Fibroblast of peridontal ligament (primary cell): Measurements from ENCODE around the gene VPS25.
"Not testable (repeated sequence)": the region's sequence is repeated elsewhere in the genome, so short reads cannot be mapped to it uniquely, and the experiment has no call there.

Experiments
- DNase-seq: peaks from one replicate; pipeline ENCODE4 v3.0.0-alpha.2; 2010; ENCODE audit errors: extremely low read depth

The VPS25 gene

DNA sequence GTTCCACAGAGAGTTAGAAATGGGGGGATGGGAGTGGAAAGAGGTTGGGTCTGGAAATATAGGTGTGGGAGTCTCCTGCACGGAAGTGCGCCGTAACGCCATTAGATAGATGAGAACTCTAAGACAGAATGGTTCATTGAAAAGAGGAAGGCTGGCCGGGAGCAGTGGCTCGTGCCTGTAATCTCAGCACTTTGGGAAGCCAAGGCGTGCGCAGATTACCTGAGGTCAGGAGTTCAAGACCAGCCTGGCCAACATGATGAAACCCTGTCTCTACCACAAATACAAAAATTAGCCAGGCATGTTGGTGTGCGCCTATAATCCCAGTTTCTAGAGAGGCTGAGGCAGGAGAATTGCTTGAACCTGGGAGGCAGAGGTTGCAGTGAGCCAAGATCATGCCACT is 5.2 kb upstream of the VPS25 start:
- DNase-seq, result not testable (repeated sequence)

DNA sequence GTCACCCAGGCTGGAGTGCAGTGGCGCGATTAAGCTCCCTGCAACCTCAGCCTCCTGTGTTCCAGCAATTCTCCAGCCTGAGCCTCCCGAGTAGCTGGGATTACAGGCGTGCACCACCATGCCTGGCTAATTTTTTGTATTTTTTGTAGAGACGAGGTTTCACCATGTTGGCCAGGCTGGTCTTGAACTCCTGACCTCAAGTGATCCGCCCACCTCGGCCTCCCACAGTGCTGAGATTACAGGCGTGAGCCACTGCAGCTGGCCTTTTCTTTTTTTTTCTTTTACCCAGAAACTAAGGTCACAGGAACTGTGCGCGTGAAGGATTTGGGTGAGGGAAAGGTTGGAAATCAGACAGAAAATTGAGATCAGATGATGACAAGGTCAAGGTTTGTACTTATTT is 3.3 kb upstream of the VPS25 start:
- not testable (repeated sequence) for DNase-seq

DNA sequence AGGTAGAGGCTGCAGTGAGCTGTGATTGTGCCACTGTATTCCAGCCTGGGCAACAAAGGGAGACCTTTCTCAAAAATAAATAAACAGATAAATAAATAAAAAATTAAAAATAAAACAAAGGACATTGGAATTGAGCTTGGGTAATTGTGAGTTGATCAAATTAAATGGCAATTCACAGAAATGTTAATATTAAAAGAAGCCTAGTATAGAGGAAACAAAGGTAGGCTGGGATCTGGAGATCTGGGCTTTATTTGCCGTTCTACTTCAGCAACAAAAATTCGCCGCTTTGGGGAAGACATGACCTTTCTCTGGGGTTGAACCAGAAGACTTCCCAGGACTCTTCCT is 332 bp upstream of the VPS25 start:
- DNase-seq, result no peak

DNA sequence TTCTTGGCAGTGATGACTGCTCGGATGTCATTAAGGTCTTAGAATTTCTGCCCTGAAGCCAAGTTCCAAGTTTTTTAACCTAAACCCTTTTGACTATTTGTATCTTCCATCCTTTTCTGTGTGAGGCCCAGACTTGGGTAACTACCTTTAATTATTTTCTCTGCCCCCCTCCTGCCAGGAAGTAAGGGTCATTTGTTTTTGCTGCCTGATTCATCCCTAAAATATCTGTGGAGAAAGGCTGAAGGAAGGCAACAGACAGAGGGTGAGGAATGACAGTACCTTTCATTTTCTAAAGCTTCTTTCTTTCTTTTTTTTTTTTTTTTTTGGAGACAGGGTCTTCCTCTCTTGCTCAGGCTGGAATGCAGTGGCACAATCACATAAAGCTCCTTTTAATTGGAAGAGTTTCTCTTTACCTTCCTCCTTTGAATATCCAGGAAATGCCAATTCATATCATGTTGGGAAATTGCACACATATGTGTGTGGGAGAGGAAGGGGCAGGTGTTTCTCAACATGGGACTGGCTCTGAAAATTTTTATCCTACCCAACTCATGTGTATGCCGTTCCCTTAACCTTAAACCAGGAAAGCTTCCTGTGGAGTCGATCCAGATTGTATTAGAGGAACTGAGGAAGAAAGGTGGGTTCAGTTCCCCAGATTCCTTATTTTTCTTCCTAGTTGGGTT is 957 bp downstream of the VPS25 start:
- DNase-seq, result no peak

DNA sequence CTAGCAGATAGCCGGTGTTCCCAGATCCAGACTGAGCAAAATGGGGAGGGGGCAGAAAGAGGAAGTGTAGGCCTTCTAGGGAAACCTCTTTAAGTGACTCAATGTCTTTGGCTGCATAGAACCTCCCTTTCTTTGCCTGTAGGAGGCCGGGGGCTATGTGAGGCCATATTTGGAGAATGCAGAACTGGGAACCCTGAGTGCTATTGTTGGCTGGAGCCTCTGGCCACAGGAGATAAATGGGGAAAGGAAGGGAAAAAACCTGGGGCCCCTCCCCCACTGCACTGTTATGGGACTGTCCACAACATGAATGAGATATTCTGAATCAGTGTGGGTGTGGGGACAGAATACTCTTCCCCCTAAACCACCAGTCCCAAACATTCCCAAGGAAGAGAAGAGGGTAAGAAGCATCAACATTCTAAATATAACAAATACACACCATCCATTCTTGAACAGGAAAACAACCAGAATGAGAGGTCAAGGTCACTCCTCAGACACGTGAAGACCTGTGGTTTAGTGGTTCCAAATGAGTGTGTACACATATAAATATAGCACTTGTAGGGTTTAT is 2.4 kb downstream of the VPS25 start:
- no peak for DNase-seq

DNA sequence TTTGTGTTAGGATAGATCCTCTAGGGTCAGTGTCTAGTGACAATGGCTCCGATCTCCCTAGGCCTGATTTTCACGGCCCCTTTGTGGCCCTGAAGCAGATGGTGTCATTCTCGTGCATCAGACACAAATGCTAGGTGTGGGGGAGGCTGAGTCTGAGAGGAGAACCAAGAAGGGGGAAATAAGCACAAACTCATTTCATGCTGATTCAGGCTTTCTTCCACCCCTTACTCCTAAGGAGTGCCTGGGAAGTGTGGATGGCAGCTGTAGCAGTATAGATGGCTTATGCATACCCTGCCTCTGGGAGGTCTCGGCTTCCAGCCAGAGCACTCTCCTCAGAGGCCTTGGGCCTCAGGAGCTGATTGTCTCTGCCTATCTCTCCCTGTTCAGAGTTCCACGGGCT is 5.3 kb downstream of the VPS25 start:
- no peak for DNase-seq

DNA sequence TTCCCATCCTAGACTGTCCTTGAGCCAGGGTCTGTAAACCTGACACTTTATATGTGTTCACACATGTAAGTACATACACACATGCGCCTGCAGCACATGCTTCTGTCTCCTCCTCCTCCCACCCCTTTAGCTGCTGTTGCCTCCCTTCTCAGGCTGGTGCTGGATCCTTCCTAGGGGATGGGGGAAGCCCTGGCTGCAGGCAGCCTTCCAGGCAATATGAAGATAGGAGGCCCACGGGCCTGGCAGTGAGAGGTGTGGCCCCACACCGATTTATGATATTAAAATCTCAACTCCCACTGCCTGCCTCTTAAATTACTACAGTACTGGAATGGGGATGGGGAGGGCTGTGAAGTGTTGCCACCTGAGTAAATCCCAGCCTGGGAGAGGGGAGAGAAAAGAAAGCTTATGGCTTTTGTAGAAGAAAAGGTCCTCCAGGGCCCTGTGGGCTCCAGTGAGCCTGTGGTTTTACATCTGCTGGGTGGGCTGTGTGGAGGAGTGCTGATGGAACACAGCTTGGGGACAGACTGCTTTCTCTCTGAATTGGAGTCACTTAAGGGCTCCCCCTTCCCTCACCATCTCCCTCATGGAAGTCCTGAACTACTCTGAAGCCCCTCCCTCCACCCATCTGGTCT is 6.2 kb downstream of the VPS25 start:
- no peak for DNase-seq

DNA sequence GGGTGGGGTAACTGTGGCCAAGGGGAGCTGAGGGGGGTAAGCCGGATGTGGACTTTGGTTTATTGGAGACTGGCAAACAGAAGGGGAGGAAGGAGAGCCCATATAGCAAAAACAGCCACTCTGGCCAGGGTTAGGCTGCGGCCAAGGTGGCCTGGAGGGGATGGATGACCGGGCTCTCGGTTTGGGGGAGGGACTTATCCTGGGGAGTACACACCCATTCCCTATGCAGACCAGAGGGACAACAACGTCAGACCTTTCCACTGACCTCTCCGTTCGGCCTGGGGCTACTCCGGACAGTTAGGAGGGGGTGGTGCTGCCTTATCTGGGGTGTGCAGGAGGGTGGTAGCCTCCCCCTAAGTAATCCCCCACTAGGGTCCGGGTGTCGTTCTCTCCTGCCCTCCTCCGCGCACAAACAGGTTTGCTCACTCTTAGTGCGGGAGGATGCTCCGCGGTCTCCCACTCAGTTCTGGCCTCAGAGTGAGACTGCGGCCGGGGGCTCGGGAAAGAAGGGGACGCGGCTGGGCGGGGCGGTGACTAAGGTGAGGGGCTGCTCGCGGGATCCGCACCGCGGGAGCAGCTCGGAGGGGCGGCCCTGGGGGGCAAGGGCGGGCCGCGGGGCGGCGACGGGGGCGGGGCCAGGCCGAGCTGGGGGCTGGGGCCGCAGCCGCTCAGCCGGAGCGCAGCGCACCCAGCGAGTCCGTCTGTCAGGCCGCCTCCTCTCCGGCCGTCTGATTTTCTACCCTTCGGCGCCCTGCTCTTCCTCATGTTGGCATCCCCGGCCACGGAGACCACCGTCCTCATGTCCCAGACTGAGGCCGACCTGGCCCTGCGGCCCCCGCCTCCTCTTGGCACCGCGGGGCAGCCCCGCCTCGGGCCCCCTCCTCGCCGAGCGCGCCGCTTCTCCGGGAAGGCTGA is 6.9 kb downstream of the VPS25 start, which contains the start of gene WNK4:
Gene WNK4 (plus strand): TSS at position 675 of the 915 bp plus-strand sequence. CDS start 89 bp downstream, at position 764.
- no peak for DNase-seq

DNA sequence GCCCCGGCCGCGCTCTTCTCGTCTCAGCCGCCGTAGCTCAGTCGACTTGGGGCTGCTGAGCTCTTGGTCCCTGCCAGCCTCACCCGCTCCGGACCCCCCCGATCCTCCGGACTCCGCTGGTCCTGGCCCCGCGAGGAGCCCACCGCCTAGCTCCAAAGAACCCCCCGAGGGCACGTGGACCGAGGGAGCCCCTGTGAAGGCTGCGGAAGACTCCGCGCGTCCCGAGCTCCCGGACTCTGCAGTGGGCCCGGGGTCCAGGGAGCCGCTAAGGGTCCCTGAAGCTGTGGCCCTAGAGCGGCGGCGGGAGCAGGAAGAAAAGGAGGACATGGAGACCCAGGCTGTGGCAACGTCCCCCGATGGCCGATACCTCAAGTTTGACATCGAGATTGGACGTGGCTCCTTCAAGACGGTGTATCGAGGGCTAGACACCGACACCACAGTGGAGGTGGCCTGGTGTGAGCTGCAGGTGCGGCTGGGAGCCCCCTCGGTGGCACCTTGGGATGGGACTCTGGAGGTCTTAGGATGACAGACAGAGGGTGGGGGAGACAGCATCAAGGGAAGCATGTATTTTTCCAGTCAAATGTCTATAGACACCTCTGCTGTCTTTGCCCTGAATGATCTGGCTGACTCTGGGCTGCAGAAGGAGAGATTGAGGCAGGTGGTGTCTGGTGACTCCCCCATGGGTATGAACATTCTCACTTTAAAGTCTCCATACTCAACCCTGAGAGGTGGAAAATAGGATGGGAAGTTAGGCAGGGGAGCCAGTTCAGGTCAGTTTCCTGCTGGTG is 7.8 kb downstream of the VPS25 start:
- no peak for DNase-seq

DNA sequence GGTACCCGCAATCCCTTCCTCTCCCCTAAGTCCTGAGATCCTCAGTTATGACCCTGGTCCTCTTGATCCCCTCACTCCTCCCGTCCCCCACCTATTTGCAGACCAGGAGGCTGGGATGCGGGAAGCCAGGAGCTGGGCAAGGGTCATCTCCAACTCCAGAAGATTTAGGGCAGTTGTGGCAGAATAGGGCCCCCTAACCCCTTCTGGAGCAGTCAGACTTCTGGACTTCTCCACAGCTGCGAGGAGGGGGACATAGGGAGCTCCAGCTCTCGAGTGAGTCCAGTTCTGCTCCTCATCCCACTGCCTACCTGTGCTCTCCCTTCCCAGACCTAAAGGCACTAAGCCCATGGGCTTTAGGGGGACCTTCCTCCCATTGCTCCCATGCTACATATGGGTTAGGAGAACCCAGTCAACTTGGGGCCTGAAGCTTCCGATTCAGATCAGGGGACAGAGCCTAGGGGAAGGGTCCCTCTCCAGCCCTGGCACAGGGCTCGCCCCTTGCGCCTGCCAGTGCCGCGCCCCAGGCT is 8.5 kb downstream of the VPS25 start:
- no peak for DNase-seq

DNA sequence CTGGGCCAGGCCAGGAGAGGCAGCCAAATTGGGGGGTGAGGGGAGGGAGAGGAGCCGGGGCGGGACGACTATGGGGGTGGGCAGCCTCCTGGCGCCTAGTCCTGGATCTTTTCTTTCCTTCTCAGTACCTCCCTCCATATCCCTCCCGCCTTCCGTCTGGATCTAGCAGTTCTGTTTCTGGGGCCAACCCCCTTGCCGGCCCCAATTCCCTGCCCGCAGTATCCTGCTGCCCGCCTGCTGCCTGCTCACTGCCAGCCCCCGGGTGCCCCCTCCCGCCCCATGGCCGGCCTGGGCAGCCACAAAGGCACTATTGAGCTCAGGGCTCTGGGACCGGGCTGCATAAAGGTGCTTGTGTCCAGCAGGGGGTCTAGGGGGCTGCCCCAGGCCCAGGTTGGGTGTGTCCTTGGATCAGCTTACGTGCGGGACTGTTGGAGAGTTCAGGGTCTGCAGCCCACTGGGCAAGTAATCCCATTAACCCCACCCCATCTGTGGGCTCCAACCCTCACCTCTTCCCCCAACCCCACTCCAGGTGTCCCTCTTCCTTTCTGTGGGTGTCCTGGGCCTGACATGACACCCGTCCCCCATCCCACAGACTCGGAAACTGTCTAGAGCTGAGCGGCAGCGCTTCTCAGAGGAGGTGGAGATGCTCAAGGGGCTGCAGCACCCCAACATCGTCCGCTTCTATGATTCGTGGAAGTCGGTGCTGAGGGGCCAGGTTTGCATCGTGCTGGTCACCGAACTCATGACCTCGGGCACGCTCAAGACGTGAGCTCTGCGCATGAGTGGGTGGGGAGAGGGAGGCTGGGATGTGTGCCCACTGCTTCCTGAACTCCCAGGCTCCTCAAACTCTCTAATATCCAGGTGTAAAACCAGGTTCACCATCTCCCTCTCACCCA is 9.2 kb downstream of the VPS25 start:
- no peak for DNase-seq

DNA sequence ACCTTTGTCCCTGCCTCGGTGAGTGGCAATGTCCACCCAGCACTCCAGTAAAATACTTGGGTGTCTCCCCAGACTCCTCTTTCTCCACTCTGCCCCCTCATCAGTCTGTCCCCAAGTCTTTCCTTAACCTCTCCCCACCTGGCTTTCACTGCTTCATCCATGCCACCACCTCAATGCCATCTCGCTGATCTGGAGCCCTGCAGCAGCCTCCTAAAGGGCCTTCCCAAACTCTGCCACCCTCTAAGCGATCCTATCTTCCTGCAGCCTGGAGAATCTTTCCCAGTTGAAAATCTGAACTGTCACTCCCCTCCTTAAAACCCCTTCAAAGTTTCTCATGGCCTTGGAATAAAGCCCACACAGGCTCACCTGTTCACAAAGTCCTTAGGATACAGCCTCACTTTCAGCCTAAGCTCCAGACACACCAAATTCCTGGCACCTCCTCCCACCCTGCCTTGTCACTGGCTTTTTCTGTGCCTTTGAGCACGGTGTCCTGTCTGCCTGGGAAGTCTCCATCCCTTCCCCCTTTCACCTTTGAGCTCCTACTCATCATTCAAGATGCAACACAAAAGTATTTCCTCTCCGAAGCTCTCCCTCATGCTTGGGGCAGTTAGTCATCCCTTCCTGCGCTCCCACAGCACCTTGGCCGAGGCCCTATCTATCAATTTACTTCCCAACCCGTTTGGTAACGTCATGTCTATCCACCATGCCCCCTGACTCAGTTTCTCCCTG is 10.0 kb downstream of the VPS25 start:
- no peak for DNase-seq

DNA sequence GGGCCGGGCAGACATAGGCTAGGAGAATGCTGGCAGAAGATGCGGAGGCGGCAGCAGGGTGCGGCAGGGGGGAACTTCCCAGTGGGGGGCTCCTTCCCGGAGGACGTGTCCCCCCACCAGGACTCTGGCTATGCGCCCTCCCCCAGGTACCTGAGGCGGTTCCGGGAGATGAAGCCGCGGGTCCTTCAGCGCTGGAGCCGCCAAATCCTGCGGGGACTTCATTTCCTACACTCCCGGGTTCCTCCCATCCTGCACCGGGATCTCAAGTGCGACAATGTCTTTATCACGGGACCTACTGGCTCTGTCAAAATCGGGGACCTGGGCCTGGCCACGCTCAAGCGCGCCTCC is 10.5 kb downstream of the VPS25 start:
- DNase-seq, result no peak

DNA sequence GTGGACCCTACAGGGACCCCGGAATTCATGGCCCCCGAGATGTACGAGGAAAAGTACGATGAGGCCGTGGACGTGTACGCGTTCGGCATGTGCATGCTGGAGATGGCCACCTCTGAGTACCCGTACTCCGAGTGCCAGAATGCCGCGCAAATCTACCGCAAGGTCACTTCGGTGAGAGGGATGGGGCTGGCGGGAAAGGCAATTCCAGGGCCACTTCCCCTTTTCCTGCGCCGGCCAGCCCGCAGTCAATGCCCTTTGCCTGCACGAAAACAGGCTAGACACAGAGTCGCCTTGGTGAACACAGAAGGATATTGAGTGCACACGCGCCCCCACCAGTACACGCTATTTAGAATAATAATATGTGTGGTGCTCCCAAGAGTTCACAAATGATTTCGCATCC is 11.2 kb downstream of the VPS25 start:
- DNase-seq, result no peak

DNA sequence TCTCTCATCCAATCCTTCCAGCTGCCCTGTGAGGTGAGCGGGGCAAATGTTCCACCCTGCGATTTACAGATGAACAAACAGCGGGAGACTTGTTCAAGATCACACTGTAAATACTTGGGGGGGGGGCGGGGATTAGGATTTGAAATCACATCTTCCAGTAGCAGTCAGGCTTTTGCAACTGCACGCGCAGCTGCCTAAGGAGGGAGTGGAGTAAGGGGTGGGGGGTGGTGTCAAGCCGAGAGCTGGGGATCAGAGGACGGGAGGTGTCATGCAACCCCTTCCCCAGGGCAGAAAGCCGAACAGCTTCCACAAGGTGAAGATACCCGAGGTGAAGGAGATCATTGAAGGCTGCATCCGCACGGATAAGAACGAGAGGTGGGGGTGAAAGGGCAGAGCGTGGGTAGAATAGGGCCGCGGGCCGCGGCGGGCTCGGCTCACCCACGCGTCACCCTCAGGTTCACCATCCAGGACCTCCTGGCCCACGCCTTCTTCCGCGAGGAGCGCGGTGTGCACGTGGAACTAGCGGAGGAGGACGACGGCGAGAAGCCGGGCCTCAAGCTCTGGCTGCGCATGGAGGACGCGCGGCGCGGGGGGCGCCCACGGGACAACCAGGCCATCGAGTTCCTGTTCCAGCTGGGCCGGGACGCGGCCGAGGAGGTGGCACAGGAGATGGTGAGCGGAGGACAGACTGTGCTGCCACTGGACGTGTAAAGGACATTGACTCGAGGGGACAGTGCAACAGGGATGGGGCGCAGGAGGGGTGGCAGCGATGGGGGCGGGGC is 11.8 kb downstream of the VPS25 start:
- no peak for DNase-seq

DNA sequence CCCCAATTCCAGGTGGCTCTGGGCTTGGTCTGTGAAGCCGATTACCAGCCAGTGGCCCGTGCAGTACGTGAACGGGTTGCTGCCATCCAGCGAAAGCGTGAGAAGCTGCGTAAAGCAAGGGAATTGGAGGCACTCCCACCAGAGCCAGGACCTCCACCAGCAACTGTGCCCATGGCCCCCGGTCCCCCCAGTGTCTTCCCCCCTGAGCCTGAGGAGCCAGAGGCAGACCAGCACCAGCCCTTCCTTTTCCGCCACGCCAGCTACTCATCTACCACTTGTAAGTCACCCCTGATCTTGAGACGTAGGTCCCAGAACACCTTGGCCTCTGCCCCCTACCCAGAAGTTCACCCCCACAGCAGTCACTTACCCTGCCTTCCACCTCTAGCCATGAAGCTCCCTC is 14.0 kb downstream of the VPS25 start:
- no peak for DNase-seq

DNA sequence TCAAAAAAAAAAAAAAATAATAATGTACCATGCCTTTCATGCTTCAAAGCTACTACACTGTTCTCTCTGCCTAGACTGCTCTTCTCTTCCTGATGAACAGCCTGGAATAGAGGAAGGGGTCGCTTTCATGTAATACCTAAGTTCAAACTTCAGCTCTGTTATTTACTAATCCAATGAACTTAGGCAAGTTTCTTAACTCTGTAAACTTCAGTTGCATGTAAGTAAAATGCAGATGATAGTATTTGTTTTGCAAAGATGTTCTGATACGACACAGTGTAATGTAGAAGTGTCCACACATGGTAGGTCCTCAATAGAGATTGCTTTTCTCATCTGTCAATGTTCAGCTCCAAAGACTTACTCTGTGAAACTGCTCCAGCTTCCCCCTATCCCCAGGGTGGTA is 18.7 kb downstream of the VPS25 start:
- DNase-seq, result no peak

DNA sequence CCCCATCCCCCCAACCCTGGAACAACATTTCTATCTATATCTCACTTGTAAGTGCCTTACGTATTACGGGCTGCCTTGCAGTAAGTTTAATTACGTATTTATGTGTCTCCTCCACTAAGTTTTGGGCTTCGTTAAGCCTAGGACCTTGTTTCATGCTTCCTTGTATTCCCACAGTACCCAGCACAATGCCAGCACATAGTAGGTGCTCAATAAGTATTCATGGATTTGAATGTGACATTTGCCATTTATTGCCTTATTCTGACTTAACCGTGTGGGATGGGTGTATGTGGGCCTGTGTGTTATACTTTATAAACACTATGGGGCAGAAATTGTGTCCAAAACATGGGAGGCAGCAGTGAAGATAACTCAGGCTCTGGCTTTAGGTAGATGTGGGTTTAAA is 19.3 kb downstream of the VPS25 start:
- DNase-seq, result no peak

DNA sequence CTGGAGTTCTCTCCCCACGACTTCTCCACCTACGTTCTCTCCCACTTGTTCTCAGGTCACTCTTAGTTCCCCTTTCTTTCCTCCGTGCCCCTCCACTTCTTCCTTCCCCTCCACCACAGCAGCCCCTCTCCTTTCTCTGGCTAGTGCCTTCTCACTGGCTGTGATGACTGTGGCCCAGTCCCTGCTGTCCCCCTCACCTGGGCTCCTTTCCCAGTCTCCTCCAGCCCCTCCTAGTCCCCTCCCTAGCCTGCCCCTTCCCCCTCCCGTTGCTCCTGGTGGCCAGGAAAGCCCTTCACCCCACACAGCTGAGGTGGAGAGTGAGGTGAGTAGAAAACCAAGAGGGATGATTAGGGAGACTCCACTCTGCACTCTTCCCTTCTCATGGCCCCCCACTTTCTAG is 21.8 kb downstream of the VPS25 start:
- no peak for DNase-seq
